Umbilical cord (tissue), 2 donors: ENCODE results near the gene FYN. TPM values are rescaled to one million over a fixed set of nuclear protein-coding genes. Genes with fewer than 3 reads are reported as not detected.

Source experiments
- DNase-seq: peaks from one replicate; pipeline ENCODE4 v3.0.0-alpha.2; 2015; ENCODE audit warnings: low spot score
- total RNA-seq: library from RNA; depleted of rRNA; stranded (reverse); fragments of >200 nt; gene quantifications from one replicate; pipeline ENCODE4 v1.2.3, GENCODE V29; 2014; ENCODE audit warnings: low replicate concordance; ENCODE audit not compliant: insufficient read depth

Gene FYN
- total RNA-seq, 1 donor from 2014 or later = 163 TPM

DNA sequence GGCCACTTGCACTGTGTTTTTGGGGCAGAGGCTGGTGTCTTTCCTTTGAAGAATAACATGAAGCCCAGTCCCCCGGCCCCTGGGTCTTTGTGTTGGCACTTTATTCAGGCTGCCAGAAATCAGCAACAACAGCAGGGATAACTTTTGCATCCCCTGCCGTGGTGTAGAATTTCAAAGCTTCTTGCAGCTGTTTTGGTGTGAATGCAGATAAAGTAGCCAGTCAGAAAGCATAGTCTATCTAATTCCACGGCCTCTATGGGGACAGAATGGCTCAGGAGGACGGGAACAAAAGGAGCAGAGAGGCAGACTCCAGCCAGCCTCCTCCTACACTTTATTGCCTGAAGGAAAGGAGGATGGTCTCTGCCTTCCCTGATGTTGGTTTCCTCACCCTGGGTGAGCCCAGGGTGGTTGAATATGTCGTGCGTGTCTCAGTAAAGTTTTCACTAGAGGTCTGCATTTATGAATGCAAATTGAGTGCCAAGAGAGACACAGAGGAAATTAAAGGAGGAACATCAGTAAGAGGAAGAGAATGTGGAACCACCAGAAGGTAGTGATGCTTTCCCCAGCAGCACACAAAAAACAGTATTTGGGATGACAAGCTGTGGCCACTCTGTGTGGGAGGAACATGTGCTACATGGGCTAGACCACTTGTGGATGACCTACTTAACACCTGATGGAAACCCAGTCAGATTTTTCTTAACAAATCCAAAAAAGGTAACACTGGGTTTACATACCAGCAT is 141.6 kb downstream of the FYN start:
- peak; percentile 62 for DNase-seq

DNA sequence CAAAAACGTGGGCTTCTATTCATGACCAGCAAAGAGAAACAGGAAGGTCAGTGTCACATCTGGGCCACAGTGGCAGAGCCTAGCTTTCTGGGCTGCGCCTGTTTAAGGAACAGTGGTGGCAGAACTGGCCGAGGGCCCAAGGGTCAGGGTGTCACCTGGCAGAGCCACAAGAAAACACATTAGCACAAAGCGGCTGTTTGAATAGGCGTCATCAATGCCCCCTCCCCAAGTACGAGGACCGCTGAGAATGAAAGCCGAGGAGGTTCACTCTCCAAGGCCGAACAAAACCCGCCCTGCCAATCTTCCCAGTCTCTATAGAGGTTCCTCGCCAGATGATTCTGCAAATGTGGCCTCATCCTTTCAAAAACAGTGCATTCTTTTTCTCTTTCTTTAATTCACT is 142.4 kb downstream of the FYN start:
- DNase-seq = peak; percentile 31

DNA sequence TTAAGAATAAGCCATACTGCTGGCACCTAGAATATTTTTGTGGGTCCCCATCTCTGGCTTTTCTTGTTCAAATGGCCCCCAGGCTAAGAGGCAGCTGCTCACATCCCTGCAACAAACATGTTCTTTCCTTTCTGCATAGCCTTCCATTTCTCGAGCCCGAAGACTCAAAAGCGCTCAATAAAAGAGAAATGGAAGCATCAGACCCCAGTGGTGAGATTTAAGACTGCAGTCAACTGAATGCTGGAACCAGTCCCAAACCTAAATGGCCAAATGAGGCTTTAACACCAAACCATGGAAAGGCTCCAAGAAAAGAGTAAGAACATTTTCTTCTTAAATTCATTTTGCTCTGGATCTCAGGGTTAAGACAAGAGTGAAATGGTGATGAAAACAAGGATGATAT is 145.4 kb downstream of the FYN start:
- no peak for DNase-seq

DNA sequence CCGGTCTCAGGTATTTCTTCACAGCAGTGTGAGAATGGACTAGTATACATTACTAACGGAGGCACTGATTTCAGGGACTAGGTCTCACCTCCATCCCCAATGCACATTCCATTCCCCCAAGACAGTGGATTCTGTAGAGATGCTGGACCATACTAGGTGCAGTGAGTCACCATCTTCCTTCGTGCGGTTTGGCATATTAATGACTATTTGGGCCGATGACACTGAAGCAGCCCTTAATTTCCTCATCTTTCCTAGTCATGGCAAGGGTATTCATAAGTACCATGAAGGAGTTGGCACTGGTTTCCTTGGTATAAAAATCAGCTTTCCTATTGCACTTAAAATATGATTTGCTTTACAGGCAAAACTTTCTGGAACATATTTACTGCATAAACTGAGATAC is 146.2 kb downstream of the FYN start:
- DNase-seq = no peak

DNA sequence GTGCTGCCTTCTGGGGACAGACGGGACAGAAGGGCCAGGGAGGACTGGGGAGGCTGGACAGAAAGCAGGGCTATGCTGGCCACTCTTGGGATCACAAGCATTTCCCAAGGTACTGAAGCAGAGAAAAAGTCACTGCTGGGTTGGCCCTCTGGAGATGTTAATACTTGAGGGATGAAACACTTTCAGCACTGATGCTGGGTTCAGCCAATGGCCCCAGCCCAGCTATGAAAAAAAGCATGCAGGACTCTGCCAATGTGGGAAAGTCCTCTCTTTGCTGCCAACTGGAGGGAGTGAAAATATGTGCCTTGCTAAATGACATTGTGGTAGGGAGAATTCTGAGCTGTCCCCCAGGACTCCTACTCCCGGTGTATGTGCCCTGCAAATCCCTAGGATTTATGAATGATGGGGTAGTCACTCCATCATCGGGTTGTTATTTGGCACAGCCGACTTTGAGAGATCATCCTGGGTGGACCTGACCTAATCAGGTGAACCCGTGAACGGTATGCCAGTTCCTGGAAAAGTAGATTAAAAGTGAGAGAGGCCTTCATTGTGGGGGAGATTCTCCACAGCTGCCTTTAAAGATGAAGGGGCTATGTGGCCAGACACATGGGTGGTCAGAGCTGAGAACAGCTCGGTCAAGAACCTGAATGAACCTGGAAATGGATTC is 147.7 kb downstream of the FYN start:
- DNase-seq = no peak

DNA sequence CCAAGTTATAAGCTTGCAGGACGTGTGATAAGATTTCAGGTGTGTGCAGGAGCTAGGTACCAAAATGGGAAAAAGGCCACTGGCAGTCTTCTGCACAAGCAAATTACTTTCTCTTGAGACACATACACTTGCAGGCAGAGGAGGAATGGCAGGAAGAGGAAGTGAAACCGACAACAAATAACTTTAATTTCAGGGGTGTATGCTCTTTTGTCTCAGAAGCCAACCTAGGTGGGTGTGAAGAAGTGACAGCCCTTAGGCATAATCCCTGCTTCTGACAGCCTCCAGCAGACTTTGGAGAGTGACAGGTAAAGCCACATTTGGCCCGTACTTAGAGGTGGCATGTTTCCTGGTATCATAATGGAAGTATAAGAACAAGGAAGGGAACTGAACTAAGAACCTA is 148.7 kb downstream of the FYN start:
- DNase-seq = no peak

DNA sequence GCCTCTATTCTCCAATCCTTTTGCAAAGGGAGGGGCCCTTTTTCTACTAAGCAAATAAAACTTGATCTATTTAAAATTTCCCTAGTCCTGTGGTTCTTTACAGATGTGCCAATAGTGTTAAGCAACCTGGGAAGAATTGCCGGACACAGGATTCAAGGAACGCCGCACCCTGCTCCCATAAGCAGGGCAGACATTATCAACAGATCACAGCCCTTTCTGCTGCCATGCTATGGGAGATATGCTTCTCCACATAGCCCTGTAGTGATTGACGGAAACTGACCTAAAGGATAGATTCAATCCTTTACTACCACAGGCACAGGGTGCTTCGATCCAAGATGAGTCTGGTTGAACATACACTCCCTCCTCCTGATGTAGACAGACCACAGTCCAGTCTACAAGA is 149.2 kb downstream of the FYN start:
- DNase-seq = no peak

DNA sequence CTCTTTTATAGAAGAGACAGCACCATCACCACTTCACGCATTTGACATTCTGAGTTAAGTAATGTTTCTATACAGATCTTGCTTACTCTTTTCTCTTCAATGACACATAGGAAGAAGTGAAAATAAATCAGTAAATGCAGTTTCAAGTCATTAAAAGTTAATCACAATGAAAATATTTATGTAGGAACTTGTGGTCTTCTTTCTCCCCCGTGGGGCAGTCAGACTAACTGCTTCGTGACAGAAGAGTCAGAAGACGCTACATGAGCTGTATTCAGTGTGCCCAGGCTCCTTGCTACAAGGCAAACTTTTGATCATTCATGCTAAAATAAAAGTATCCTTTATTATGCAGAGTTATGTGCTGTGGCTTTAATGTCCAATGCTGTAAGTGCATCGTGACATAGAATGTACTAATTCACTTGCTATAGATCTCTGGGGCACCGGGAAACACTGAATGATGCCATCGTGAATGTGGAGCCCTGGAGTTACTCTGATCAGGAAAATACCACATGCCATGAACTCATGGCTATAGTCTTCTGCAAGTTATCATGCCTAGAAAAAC is 149.8 kb downstream of the FYN start:
- no peak for DNase-seq

DNA sequence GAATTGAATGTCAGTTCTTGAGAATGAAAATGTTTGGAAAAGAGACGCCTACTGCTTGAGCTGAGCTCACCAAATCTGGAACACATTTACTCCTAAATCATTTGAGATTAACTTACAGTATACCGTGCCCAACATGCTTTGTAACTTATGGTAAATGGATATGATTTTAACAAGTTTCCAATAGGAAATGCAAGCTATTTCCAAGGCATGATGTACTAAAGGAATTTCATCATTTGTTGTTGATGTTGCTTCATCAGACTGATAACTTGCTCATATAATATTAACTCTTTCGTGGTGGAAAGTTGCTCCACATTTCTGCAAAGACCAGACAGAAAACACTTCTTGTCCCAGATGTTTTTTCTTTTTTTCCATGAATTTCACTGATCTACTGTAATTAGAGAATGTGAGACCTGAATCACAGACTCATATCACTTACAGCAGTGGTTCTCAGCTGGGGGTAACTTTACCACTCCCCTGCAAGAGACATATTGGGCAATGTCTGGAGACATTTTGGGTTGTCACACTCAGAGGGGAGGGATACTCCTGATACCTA is 151.0 kb downstream of the FYN start:
- DNase-seq = peak; percentile 65

DNA sequence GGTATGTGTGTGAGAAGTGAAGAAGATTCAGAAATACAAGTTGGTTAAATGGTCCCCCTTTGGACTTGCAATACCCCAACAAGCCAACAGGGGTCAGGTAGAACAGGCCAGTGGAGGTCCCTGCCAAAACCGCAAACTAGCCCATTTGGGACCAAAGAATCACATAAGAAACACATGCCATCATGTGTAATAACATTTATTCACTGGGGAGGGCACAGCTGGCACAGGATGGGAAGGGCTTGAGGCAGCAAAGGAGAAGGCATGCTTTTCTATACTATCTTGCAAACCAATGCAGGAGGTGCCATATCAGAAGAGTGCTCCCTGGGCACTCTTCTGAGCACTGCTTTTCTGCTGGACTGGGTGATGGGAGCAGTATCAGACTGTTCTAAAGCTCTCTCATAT is 151.5 kb downstream of the FYN start:
- DNase-seq = no peak

DNA sequence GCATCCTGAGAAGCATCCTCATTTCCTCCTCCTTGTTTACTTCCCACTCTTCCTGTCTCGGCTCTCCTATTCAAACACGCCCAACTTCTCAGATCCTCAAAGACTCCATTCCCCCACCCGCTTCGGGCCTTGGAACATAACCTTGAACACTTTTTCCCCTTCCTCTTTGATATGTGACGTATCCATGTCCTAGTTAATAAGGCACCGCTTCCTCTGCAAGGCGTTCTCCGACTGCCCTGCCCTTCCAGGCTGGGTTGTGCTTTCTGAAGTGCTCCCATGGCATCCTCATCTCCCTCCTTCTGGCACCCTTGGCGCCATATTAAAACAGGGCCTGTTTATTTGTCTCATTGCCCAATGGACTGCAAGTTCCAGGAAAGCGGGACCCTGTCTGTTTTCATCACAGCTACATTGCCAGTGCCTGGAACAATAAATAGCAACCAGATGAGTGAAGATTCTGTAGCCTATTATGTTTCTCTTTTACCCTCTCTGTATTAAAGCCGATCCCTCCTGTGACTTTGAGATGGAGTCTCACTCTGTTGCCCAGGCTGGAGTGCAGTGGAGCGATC is 152.2 kb downstream of the FYN start:
- DNase-seq = no peak

DNA sequence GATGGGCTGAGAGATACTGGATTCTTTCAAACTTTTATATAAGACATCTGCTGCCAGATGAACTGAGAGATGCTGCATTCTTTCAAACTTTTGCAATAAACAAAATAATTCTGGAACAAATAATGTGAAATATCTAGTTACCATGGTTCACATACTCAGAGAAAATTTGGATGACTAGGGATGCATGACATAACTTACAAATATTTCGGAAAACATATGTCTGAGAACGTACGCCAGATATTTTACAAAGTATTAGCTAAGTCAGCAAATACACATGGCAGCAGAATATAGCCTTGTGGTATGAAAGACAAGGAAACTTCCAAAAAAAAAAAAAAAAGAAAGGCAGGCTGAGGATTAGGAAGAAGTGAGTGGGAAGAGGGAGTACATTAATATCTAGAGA is 154.3 kb downstream of the FYN start:
- peak; percentile 89 for DNase-seq

DNA sequence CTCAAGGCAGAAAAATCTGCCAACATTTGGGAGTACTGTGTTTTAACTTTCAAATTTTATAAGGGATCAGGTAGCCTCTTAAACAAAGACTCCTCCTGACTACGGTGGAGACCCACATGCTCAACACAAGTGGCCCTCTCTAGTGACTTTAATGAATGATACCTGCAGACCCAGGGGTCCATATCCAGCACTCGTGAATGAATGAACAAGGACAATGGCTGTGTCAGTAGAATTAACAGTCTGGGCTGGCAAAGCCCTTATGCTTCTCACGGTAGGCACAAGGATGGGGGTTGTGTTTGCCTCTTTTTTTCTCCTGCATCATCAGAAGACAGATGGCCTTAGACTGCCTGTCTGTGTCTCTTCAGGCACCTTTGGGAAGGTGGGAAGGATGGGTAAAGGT is 154.9 kb downstream of the FYN start:
- DNase-seq = no peak

DNA sequence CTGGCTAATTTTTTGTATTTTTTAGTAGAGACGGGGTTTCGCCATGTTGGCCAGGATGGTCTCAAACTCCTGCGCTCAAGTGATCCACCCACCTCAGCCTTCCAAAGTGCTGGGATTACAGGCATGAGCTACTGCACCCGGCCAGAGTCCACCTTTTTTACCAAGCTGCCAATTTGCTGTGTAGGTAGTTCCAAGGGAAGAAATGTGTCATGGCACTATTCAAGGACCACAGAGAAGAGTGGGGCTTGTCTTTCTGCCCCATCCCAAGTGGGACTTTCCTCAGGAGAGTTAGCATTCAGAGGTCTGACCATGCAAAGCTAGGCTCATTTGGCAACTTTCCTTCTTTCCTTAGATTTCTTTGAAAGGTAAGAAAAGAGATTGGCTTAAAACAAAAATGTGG is 155.6 kb downstream of the FYN start:
- DNase-seq = no peak

DNA sequence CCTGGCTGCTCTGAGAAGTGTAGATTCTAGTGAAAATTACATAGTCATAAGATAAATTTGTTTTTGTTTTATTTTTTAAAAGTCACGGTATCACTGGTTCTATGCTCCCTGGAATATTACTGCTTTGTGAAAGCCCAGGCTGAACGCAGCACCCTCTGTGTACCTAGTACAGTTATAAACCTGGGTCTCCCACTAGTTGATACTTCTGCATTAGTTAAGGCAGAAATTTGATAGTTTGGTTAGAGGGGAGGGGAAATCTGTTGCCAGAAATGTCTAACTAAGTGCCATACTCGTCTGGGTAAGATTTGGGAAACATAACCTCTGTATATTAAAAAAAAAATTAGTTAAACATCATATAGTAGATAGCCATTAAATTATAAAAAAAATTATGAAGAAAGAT is 156.9 kb downstream of the FYN start:
- DNase-seq = no peak

DNA sequence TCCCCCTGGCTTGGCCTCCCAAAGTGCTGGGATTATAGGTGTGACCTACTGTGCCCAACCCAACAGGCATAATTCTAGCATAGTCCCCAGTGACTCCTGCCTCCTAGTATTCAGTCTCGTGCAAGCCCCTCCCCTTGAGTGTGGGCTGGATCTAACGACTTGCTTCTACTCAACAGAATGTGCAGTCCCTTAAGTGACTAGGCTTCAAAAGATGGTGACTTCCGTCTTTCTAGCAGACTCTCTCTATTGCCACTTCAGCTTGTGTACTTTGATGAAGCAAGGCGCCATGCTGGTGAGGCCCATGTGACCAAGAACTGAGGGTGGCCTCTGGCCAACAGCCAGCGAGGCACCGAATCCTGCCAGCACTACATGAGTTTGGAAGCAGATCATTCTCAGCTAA is 157.9 kb downstream of the FYN start:
- DNase-seq = no peak

DNA sequence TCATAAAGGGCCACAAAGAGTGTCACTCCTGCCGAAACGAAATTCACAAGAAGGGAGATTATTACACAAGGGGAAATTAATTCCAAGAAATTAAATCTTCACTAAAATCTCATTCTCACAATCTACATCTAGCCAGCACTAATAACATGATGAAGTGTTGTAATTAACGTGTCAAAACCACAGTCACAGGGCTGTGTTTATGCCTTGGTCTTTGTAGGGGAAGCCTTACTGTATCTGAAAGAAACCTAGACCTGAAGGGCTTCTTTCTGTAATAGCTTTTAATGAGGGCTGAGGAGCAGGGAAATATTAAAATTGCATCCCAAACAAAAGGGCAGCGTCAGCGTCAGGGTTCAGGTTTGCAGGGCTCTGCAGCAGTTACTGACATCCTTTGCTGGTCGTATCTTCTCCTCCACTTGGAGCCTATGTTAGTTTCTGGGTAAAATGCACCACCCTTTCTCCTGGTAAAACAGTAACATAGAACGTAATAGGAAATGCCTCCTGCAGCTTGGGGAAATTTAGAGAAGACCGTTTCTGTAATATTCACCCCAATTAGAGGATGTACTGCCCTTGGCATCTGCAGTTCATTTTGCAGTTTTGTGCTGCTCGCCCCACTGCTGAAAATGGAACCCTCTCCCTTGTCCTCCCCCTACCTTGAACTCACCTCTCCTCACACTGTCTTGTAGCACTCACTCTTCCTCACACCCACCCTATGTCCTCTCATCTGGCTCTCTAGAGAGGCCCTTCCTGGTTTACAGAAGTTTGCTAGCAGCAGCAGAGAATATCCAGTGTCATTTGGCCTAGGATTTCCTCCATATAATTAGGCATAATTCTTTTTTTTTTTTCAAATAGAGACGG is 158.6 kb downstream of the FYN start:
- DNase-seq = no peak

DNA sequence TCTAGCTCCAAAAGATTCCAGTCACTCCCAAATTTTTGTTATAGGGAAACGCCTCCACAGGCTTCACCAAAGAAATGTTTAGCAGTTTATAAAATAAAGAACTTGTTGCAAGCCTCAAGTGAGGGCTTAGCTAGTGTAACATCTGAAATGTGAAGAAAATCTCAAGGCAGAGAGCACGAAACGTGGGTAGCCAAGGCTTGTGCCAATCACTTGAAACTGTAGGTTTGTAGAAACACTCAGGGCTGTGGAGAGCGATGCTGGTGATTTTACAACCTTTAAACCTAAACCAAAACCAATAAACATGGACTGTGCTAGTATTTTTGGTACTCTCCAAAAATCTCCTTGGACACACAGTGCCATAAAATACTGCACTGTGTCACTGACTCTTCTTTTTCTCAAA is 159.4 kb downstream of the FYN start:
- no peak for DNase-seq

DNA sequence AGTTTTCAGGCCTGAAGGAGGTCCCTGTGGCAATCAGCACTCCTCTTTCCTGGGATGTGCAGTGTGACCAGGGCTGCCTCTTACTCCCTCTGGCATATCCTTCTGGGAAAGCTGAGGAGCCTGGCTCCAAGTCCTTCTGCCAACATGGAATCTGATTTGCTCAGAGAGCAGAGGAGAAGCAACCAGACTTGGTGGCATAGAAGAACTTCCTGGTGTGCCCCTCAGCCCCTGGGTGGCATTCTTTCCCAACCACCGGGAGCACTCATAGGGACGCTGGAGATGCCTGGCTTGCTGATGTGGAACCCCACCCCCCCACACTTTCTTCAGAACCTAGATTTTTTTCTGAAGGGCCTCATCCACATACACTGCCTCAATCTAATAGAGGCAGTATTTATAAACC is 160.0 kb downstream of the FYN start:
- no peak for DNase-seq

DNA sequence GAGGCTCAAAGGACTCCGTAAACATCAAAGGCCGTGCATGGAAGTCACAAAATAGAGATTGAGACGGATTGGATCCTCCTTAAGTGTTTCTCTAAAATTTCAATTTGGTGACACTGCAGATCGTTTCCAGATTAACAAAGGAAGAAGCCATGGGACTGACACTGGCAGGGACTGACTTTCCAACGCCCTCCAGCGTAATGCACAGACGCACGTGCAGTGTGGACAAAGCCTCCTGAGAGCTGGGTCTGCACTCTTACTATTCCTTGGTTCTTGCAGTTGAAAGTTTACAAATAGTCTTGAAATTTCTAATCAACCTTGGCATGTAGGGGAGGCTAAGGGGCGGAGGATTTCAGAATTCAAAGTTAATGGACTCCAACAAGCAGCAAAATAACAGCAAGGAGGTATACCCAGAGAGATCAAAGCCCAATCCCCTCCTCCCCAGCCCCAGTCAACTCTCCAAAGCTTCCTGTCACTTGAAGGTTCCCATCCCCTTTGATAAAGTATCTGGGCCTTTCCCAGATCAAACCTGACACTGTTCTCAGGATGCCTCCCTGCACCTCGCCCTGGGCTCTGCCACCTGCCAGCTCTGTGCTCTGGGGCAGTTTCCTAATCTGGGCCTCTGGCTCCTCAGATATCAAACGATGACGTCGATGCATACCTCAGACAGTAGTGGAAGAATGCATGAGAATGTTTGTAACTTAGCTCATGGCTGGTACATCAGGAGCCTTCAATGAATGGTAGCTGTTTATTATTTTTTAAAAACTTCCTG is 161.1 kb downstream of the FYN start:
- DNase-seq = peak; percentile 81

DNA sequence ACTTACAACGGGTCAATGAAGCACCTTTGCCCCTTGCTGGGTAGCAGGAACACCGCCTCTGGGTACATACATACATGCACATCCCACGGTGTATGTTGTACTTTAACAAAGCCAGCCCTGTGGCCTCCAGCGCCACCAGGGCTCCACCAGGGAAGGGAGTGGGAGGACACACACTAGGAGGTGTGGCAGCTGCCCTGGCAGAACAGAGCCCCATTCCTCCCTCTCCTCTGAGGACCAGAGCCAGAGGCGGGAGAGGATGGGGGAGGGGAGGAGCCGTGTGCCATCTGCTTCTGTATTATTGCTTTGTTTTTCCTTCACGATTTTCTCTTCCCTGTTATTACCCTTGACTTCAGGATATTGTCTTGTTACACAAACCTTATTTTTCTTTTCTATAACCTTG is 161.8 kb downstream of the FYN start:
- peak; percentile 52 for DNase-seq
